ENCODE data around the gene DCST1.

The DCST1 gene

DNA sequence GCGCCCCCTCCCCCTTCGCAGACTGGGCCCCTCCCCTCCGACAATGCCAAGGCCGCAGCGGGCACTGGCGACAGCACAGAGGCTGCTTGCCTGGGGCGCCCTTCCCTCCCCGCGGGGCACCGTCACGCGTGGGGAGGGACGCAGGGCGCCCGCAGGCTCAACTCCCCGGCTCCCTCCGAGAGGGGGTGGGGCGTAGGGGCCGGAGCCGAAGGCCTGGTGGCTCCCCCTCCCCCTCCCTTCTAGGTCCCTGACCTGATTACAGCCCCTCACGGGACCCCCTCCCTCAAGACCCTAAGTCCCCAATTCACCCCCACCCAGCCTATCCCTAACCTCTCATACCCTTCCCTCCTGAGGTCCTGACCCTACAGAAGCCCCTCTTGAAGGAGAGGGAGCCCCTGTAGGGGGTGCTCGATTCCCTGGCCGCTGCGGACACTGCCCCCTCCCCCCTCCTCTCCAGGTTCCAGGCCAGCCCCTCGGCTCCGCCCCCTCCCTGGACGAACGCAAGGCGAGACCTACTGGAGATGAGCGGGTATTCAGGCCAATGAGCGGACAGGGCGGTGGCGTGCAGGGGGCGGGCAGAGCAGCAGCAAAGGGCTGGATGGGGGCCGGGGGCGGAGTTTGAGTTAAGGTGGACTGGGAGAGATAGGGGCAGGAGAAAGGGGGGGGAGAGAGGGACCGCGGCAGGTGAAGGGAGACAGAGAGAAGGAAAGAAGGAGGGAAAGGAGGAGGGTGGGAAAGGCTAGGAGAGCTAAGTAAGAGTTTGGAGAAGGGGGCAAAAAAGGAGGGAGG is 31.8 kb upstream of the DCST1 start:
- DNase-seq (ENCODE audit: low read depth): peak; percentile 98

- DNase-seq (ENCODE audit: low read depth): no peak
These were observed 31.0 kb upstream of the DCST1 start, which contains the start of gene ZBTB7B for GRCh38 chr1:155002464-155003226. ZBTB7B (plus strand) TSS chr1:155002802; CDS start chr1:155014661, 11,859 bp downstream.

- no peak for DNase-seq (ENCODE audit: low read depth)
These were observed 30.3 kb upstream of the DCST1 start for GRCh38 chr1:155003227-155003765.

- no peak for DNase-seq (ENCODE audit: low read depth)
These were observed 29.8 kb upstream of the DCST1 start for GRCh38 chr1:155003766-155004351.

DNA sequence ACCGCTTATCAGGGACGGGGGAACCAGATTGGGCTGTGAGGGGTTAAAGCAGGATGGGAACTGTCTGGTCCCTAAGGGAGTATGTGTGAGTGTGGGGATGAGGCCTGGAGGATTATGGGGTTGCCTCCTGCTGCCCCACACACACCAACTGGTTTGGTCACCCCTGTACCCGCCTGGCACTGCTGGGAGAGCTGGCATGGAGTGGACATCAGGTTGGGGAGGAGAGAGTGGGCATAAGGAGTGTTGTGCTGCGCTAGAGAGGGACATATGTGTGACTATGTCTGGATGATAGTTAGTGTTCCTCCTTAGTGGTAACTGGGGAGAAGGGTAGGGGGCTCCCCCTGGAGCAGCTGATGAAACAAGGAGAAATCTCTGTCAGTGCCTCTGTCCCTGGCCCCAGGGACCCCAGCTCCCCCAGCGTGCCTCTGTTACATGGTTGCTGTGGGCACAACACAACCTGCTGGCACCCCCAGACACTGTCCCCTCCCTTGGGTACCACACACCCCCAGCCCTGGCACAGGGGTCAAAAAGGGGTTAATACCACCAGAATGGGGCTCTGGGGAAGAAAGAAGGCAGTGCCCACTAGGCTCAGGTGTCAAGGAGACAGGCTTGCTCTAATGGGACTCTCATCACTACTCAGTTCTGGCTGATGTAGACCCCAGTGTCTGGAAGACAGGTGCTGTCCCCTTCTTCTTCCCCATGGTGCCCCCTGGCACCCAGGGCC is 29.1 kb upstream of the DCST1 start:
- no peak for DNase-seq (ENCODE audit: low read depth)

DNA sequence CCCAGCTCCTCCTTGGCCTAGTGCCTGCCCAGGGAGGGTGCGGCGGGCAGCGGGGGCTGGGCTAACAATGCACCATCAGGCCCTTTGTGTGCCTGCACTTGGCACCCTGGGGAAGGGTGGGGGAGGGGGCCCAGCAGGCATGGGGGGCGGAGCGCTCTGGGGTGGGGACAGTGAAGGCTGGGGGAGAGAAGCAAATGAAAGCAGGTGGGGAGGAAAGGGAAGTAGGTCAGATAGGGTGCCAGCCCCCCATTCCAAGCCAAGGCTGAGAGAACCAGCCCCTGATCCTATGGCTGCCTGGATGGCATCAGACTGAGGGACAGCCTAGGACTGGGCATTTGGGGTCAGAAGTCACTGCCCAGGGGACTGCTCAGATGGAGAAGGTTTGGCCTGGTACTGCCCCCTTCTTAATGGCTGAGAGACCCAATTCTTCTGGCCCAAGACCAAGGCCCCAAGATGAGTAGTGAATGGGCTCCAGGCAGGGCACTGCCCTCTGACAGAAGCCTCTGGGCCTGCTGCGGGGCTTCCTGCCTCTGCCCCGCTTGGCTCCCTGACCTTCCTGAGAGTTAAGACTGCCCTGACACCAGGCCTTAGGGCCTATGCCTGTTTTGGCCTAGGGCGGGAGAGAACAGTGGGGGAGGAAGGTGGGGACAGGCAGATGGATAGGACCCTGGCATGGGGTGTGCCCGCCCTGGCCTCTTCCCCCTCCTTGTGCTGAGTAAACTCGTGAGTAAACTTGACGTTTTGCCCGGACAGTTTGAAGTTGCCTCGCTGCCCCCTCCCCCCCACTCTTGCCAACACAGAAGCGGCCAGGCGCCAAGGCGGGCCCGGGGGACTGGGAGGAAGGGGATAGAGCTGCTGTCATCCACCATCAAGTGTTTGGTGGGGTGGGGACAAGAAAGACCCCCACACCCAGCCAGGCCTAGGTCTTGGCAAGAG is 28.3 kb upstream of the DCST1 start:
- DNase-seq (ENCODE audit: low read depth): no peak

DNA sequence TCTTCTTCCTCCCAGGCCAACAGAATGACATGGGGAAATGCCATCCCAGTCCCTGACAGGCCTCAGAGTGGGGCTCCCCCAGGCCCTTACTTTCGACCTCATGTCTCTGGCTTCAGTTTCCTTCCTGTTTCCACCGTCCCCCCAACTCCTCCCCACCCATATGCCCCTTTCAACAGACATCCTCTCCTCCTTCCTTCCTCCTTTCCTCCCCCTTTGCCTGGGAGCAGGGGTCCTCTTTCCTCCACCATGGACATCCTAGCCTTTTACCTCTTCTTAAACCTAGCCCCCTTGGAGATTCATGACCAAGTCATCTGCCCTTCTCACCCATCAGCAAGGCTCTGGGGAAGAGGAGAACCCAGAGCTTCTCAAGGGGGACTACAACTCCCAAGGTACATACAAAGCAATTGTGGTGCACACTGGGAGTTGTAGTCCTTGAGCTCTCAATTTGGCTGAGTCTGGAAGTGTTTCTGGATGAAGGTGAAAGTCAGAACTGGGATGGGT is 27.0 kb upstream of the DCST1 start:
- no peak for DNase-seq (ENCODE audit: low read depth)

DNA sequence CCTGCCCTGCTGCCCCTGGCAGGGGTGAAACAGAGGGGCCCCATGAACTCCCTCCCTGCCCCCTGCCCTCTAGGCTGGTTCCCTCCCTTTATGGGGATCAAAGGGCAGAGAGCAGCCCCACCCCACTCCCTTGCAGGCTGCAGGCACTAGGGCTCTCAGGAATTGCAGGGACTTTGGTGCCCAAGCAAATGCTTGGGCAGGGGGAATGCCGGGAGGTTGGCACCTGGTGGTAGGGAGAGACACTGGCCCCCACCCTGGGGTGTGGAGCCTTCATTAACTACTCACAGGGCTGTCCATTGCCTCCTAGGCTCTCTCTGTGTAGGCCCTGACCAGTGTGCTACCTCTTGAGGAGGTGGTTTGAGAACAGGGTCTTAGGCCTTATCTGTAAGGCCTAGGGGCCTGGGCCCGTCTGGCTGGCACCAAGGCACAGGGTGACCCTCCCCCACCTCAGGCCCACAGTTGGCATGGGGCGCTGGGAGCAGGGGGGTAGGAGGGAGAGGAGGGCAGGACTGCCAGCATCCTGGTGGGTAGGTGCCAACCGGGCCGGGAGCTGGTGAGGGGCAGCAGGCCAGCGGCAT is 26.3 kb upstream of the DCST1 start:
- no peak for DNase-seq (ENCODE audit: low read depth)

DNA sequence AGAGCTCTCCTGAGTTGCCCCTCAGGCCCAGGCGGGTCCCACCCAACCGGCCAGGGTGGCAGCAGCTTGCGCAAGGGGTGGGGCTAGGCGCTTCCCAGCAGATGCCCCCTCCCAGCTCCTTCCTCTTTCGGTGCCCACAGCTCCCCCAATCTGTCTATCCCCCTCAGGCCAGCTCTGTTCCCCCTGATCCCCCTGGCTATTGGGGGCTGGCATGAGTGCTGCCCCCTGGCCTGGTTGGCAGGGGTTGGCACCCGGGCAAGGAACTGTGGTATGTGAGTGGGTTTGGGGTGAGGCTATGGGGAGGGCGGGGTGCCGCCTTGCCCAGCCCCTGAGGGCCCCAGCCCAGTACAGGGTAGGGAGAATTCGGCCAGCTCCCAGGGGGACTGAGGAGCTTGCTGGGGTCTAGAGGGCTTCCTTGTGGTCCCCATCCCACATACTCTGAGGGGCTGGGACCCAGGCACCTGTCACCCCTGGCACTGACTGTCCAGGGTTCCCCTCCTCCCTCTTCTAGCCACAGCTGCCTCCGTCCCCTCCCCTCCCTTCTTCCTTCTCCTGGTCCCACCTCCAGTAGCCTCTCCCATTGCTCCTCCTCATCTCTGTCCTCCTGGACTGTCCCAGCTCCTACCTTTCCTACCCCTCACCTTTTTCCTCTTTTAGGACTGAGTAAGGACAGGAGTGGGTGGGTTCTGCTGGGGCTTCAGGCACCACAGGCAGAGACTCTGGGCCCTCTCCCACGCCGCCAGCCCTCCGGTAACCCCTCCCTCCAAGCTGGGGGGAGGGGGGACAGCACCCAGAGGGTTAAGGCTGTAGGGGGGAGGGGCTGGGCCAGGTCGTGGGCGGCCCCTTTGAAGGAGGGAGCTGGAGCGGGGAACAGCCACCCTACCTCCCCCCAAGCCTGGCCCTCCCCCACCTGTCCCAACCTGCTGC is 25.3 kb upstream of the DCST1 start:
- no peak for DNase-seq (ENCODE audit: low read depth)

DNA sequence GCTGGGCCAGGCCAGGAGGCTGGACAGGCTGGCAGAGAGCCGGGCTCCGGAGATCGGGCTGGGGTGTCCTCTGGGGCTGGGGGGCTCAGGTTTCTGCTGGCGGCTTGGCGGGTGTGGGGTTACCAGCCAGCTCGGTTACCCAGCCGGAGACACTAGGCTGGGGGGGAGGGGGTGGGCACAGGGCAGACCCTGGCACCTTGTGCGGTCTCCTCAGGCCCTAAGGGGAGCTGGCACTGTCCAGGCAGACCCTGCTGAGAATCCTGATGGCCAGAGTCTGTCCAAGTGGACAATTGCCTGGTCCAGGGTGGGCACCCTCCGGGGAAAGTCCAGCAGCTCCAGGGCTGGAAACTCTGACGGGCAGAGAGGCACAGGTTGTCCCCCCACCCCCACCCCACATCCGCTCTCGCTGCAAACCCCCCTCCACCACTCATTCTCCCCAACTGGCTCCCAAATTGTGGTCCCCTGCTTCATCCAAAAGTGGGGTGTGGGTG is 24.4 kb upstream of the DCST1 start:
- DNase-seq (ENCODE audit: low read depth): no peak

DNA sequence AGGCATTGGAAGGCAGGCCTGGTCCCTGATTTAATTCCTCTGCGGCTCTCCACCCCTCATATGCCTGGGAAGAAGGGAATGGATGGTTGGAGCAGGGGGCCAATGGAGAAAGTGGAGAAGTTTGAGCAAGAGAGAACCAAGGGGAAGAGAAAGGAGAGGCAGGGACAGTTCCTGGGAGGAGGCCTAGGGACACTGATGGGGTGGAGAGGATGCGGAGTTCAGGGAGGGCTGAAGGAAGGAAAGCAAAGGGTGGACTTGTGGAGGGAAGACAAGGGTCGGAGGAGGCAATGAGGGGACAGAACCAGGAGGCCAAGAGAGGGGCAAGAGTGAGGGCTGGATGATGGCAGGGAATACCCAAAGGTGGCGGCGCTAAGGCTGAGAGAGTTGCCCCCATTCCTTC is 23.9 kb upstream of the DCST1 start:
- no peak for DNase-seq (ENCODE audit: low read depth)

GRCh38 chr1:155010211-155010918 is 23.3 kb upstream of the DCST1 start:
- DNase-seq (ENCODE audit: low read depth): no peak

GRCh38 chr1:155011004-155011416 is 22.6 kb upstream of the DCST1 start:
- no peak for DNase-seq (ENCODE audit: low read depth)

GRCh38 chr1:155011437-155012025 is 22.1 kb upstream of the DCST1 start:
- no peak for DNase-seq (ENCODE audit: low read depth)

DNA sequence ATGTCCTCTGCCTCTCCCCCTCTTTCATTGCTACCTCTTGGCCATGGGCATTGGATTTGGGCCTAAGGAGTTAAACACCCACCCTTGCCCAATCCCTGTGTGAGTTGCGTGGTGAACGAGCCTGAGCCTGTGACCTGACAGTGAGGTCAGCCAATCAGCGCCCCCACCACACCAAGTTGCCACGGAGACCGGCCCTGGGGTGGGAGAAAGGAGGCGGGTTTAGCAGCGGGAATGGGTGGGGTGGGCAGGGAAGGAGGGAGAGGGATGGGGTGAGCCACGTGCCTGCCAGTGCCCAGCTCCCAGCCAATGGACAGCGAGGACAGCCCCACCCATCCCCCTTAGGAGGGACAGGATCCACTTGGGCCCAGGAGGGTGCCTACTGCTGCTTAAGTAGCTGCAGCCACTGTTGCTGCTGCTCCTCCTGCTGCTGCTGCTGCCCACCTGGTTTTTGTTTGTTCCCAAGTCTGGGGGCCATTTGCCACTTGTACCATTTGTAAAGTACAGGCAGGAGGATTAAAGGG is 21.5 kb upstream of the DCST1 start:
- no peak for DNase-seq (ENCODE audit: low read depth)

DNA sequence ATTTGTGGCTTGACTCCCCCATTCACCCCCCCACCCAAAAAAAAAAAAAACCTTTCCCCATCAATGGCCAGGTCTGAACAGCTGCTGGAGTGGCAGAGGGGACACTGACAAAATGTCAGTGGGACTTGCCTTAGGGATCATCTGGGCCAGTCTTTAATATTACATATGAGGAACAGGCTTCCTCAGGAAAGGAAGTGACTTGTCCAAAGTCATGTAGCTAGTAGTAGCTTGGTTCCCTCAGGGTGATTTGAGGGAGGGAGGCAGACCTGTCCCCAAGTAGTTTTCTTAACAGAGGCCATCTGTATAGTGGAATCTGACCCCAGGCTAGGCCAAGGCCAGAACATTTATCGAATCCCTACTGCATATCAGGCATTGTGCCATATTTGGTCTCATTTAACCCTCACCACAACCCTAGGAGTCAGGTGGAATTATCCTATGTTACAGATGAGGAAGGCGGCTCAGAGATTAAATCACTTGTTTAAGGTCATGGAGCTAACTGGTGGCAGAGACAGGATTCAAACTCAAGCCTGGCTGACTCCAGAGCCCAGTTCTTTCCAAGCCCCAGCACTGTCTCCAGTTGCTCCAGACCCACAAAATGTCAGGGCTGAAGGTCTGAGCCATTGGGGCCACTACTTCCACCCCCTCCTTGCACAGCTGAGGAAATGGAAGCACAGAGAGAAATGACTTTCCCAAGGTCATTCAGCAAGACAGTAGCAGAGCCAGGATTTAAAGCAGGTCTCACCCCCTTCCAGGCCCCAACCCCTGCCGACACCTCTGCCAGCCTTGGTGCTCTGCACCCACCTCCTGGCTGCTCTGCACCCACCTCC is 20.6 kb upstream of the DCST1 start:
- no peak for DNase-seq (ENCODE audit: low read depth)

DNA sequence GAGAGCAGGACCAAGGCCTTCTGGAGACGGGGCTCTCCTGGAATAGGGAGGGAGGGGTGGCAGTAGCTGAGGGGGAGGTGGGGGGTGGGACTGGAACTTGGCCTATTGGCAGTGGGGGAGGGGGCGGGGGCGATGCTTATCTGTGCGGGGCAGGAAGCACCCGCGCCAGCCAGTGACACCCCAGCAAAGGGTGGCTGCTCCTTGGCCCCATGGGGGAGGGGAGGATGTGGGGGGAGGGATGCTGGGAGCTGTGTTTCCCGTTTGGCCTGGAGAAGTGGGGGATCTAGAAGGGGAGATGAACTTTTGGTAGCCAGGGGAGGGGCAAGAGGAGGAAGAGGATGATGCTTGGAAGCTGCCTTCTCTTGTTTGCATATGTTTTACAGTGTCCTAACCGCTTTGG is 20.0 kb upstream of the DCST1 start:
- DNase-seq (ENCODE audit: low read depth): no peak
